Colonic mucosa (tissue), 4 donors: ENCODE results near the gene ALDH5A1. TPM values are rescaled to one million over a fixed set of nuclear protein-coding genes. Genes with fewer than 3 reads are reported as not detected.
A peak's percentile ranks its signal among the peaks of the same experiment; 100 is the strongest.

ENCODE experiments used
- DNase-seq: peaks from one replicate; pipeline ENCODE4 v3.0.0-alpha.2; 2020
- H3K27ac ChIP-seq: fragments of 200-600 bp; one replicate; pipeline ENCODE4 v1.8.0; 2021
- H3K27me3 ChIP-seq: fragments of 200-600 bp; one replicate; pipeline ENCODE4 v1.8.0; 2021
- H3K36me3 ChIP-seq: fragments of 200-600 bp; one replicate; pipeline ENCODE4 v1.8.0; 2021
- H3K4me1 ChIP-seq: fragments of 200-600 bp; one replicate; pipeline ENCODE4 v1.8.0; 2021; ENCODE audit warnings: mild to moderate bottlenecking
- H3K4me3 ChIP-seq: fragments of 200-600 bp; one replicate; pipeline ENCODE4 v1.8.0; 2021
- H3K9ac ChIP-seq, 2 donors: one replicate each; pipeline ENCODE4 v1.7.0; 2013; ENCODE audit warnings: control low read depth in 2 of 2, low read depth in 2 of 2, low read length in 2 of 2
- H3K9me3 ChIP-seq: fragments of 200-600 bp; one replicate; pipeline ENCODE4 v1.8.0; 2021
- CTCF ChIP-seq: fragments of 200-600 bp; IDR thresholded peaks from one replicate; pipeline ENCODE4 v1.8.0; 2022; ENCODE audit warnings: antibody characterized with exemption, mild to moderate bottlenecking
- intact Hi-C: fragments of 100-400 bp; cut with DNase I; formaldehyde crosslinking; loops from one replicate; pipeline ENCODE4 v1.14.1; 2022
- total RNA-seq, 2 donors: library from RNA; stranded (reverse); fragmentation: NEBNext Ultra II Directional in 1 of 2; extraction: Animal tissue kit (Norgen Biotek cat#: 25700) in 1 of 2; gene quantifications; one replicate each; pipeline ENCODE4 v1.2.1, GENCODE V29; 2021
- donor health status: healthy.
- donor health status: DM: no; HTN: no; CAD: no.
- donor health status: DM: no; HTN: no; CAD: no.

The ALDH5A1 gene
- total RNA-seq, result 10 to 100 TPM; 12.2 to 16.4 TPM

- intact Hi-C loops, result no loop called here
- Histone ChIP-seq H3K9ac (peak within 1 kb of the TSS; percentile 63 to 65), H3K27me3 (no peaks in the 10 kb centered on the region), H3K27ac (peak within 1 kb of the TSS; percentile 57), H3K9me3 (no peaks in the 10 kb centered on the region), H3K36me3 (no peaks in the 10 kb centered on the region), H3K4me1 (peaks cover 9% of the 10 kb centered on the region), H3K4me3 (peak within 1 kb of the TSS; percentile 66)
- DNase-seq, result peak; percentile 77
- no peak for TF ChIP-seq CTCF
Observed at GRCh38 chr6:24494821-24495795, at the start of gene ALDH5A1. Gene ALDH5A1, plus strand, starts transcription at chr6:24494969. Its CDS starts 28 bp downstream, at chr6:24494997.

- intact Hi-C loops, result no loop called here
- no peak for TF ChIP-seq CTCF
- H3K9ac ChIP-seq, result no peak overlapping the region
- no peak overlapping the region for H3K27ac ChIP-seq
- H3K9me3 ChIP-seq, result no peaks in the 10 kb centered on the region
- H3K36me3 ChIP-seq, result no peaks in the 10 kb centered on the region
- DNase-seq, result no peak
- no peaks in the 10 kb centered on the region for H3K4me1 ChIP-seq
- H3K27me3 ChIP-seq, result no peaks in the 10 kb centered on the region
- H3K4me3 ChIP-seq, result no peak overlapping the region
Observed at GRCh38 chr6:24445704-24446103, 49.1 kb upstream of the ALDH5A1 start.

- Histone ChIP-seq H3K36me3 (no peaks in the 10 kb centered on the region), H3K4me1 (no peaks in the 10 kb centered on the region), H3K9me3 (no peaks in the 10 kb centered on the region), H3K4me3 (no peak overlapping the region), H3K27me3 (no peaks in the 10 kb centered on the region), H3K27ac (no peak overlapping the region), H3K9ac (no peak overlapping the region)
- no peak for DNase-seq
- intact Hi-C loops, result no loop called here
- TF ChIP-seq CTCF, result no peak
Observed at GRCh38 chr6:24446670-24447069, 48.1 kb upstream of the ALDH5A1 start.

GRCh38 chr6:24448396-24448795 lies 46.4 kb upstream of the ALDH5A1 start:
- H3K27me3 ChIP-seq, result no peaks in the 10 kb centered on the region
- intact Hi-C loops, result no loop called here
- no peak for TF ChIP-seq CTCF
- H3K9me3 ChIP-seq, result no peaks in the 10 kb centered on the region
- no peaks in the 10 kb centered on the region for H3K36me3 ChIP-seq
- no peak for DNase-seq
- H3K27ac ChIP-seq, result no peak overlapping the region
- no peaks in the 10 kb centered on the region for H3K4me1 ChIP-seq
- H3K9ac ChIP-seq, result no peak overlapping the region
- no peak overlapping the region for H3K4me3 ChIP-seq

GRCh38 chr6:24448828-24449525 lies 45.8 kb upstream of the ALDH5A1 start:
- DNase-seq, result no peak
- no peaks in the 10 kb centered on the region for H3K4me1 ChIP-seq
- H3K9ac ChIP-seq, result no peak overlapping the region
- no peaks in the 10 kb centered on the region for H3K36me3 ChIP-seq
- intact Hi-C loops, result no loop called here
- H3K27ac ChIP-seq, result no peak overlapping the region
- H3K9me3 ChIP-seq, result no peaks in the 10 kb centered on the region
- no peak overlapping the region for H3K4me3 ChIP-seq
- no peaks in the 10 kb centered on the region for H3K27me3 ChIP-seq
- TF ChIP-seq CTCF, result no peak
